ENCODE results near the gene SPX. TPM values are rescaled to one million over a fixed set of nuclear protein-coding genes. Genes with fewer than 3 reads are reported as not detected.
A peak's percentile ranks its signal among the peaks of the same experiment; 100 is the strongest.

Gene SPX
- total and polyA plus RNA-seq, 4 donors: 0.09 to 0.15 TPM; not detected in 2

GRCh38 chr12:21526721-21527345, 737 bp downstream of the SPX start:
- Histone ChIP-seq H3K36me3 (ENCODE audit: control insufficient read depth in 1 of 2, insufficient read depth in 2 of 2, low read length in 1 of 2) (no peaks in the 10 kb centered on the region), H3K9me3 (ENCODE audit: control insufficient read depth, low read length) (peaks cover 2% of the 10 kb centered on the region), H3K27ac (ENCODE audit: low read depth in 1 of 2, low read length in 2 of 2) (no peak overlapping the region), H3K4me3 (ENCODE audit: low read length in 2 of 2) (peak overlapping the region; percentile 28 to 44), H3K4me1 (ENCODE audit: control insufficient read depth in 1 of 2, insufficient read depth in 2 of 2, low read length in 2 of 2) (no peaks in the 10 kb centered on the region), H3K27me3 (ENCODE audit: control insufficient read depth in 1 of 2, insufficient read depth in 2 of 2, low read length in 1 of 2) (no peaks in the 10 kb centered on the region)
- ATAC-seq (ENCODE audit: low FRiP score): no peak
- intact Hi-C loops (cut with DNase I): no loop called here
- no peak for DNase-seq
- WGBS, 2 donors: 33 to 34% methylated on average over 12 of the region's 12 CpGs

GRCh38 chr12:21527451-21528180, 1.5 kb downstream of the SPX start:
- no peaks in the 10 kb centered on the region for H3K4me1 ChIP-seq (ENCODE audit: control insufficient read depth in 1 of 2, insufficient read depth in 2 of 2, low read length in 2 of 2)
- intact Hi-C loops (cut with DNase I): no loop called here
- WGBS, 2 donors: 1% methylated on average over 51 to 57 of the region's 57 CpGs
- no peak overlapping the region for H3K27ac ChIP-seq (ENCODE audit: low read depth in 1 of 2, low read length in 2 of 2)
- peaks cover 2% of the 10 kb centered on the region for H3K9me3 ChIP-seq (ENCODE audit: control insufficient read depth, low read length)
- peak overlapping the region; percentile 28 to 44 for H3K4me3 ChIP-seq (ENCODE audit: low read length in 2 of 2)
- peak; percentile 52 to 87 for DNase-seq
- H3K27me3 ChIP-seq (ENCODE audit: control insufficient read depth in 1 of 2, insufficient read depth in 2 of 2, low read length in 1 of 2): no peaks in the 10 kb centered on the region
- H3K36me3 ChIP-seq (ENCODE audit: control insufficient read depth in 1 of 2, insufficient read depth in 2 of 2, low read length in 1 of 2): no peaks in the 10 kb centered on the region
- peak; percentile 85 for ATAC-seq (ENCODE audit: low FRiP score)

GRCh38 chr12:21528953-21529352, 2.9 kb downstream of the SPX start:
- H3K27ac ChIP-seq (ENCODE audit: low read depth in 1 of 2, low read length in 2 of 2): no peak overlapping the region
- no peaks in the 10 kb centered on the region for H3K4me1 ChIP-seq (ENCODE audit: control insufficient read depth in 1 of 2, insufficient read depth in 2 of 2, low read length in 2 of 2)
- WGBS, 2 donors: 47 to 52% methylated on average over 5 of the region's 5 CpGs
- DNase-seq (no peak), ATAC-seq (ENCODE audit: low FRiP score) (no peak)
- intact Hi-C loops (cut with DNase I): no loop called here
- no peaks in the 10 kb centered on the region for H3K9me3 ChIP-seq (ENCODE audit: control insufficient read depth, low read length)
- no peaks in the 10 kb centered on the region for H3K27me3 ChIP-seq (ENCODE audit: control insufficient read depth in 1 of 2, insufficient read depth in 2 of 2, low read length in 1 of 2)
- H3K4me3 ChIP-seq (ENCODE audit: low read length in 2 of 2): no peak overlapping the region
- no peaks in the 10 kb centered on the region for H3K36me3 ChIP-seq (ENCODE audit: control insufficient read depth in 1 of 2, insufficient read depth in 2 of 2, low read length in 1 of 2)

GRCh38 chr12:21529456-21529855, 3.4 kb downstream of the SPX start:
- DNase-seq (no peak), ATAC-seq (ENCODE audit: low FRiP score) (no peak)
- Histone ChIP-seq H3K4me1 (ENCODE audit: control insufficient read depth in 1 of 2, insufficient read depth in 2 of 2, low read length in 2 of 2) (no peaks in the 10 kb centered on the region), H3K4me3 (ENCODE audit: low read length in 2 of 2) (no peak overlapping the region), H3K27ac (ENCODE audit: low read depth in 1 of 2, low read length in 2 of 2) (no peak overlapping the region), H3K9me3 (ENCODE audit: control insufficient read depth, low read length) (no peaks in the 10 kb centered on the region), H3K36me3 (ENCODE audit: control insufficient read depth in 1 of 2, insufficient read depth in 2 of 2, low read length in 1 of 2) (no peaks in the 10 kb centered on the region), H3K27me3 (ENCODE audit: control insufficient read depth in 1 of 2, insufficient read depth in 2 of 2, low read length in 1 of 2) (no peaks in the 10 kb centered on the region)
- 93 to 94% methylated on average over 2 of the region's 2 CpGs for WGBS, 2 donors
- intact Hi-C loops (cut with DNase I): no loop called here

GRCh38 chr12:21538061-21538653, 12.1 kb downstream of the SPX start:
- H3K9me3 ChIP-seq (ENCODE audit: control insufficient read depth, low read length): no peaks in the 10 kb centered on the region

GRCh38 chr12:21539797-21540196, 13.7 kb downstream of the SPX start:
- DNase-seq (no peak), ATAC-seq (ENCODE audit: low FRiP score) (no peak)
- no peaks in the 10 kb centered on the region for H3K36me3 ChIP-seq (ENCODE audit: control insufficient read depth in 1 of 2, insufficient read depth in 2 of 2, low read length in 1 of 2)
- no peaks in the 10 kb centered on the region for H3K4me1 ChIP-seq (ENCODE audit: control insufficient read depth in 1 of 2, insufficient read depth in 2 of 2, low read length in 2 of 2)
- H3K4me3 ChIP-seq (ENCODE audit: low read length in 2 of 2): no peak overlapping the region
- no peak overlapping the region for H3K27ac ChIP-seq (ENCODE audit: low read depth in 1 of 2, low read length in 2 of 2)
- H3K9me3 ChIP-seq (ENCODE audit: control insufficient read depth, low read length): no peaks in the 10 kb centered on the region
- intact Hi-C loops (cut with DNase I): no loop called here
- no peaks in the 10 kb centered on the region for H3K27me3 ChIP-seq (ENCODE audit: control insufficient read depth in 1 of 2, insufficient read depth in 2 of 2, low read length in 1 of 2)

More at GRCh38 chr12:21538061-21538653, 12.1 kb downstream of the SPX start:
- Histone ChIP-seq H3K36me3 (ENCODE audit: control insufficient read depth in 1 of 2, insufficient read depth in 2 of 2, low read length in 1 of 2) (no peaks in the 10 kb centered on the region), H3K27ac (ENCODE audit: low read depth in 1 of 2, low read length in 2 of 2) (no peak overlapping the region), H3K27me3 (ENCODE audit: control insufficient read depth in 1 of 2, insufficient read depth in 2 of 2, low read length in 1 of 2) (no peaks in the 10 kb centered on the region), H3K4me1 (ENCODE audit: control insufficient read depth in 1 of 2, insufficient read depth in 2 of 2, low read length in 2 of 2) (no peaks in the 10 kb centered on the region), H3K4me3 (ENCODE audit: low read length in 2 of 2) (no peak overlapping the region)
- DNase-seq: no peak
- no peak for ATAC-seq (ENCODE audit: low FRiP score)
- intact Hi-C loops (cut with DNase I): no loop called here
- WGBS, 2 donors: 82 to 87% methylated on average over 5 of the region's 5 CpGs

- Histone ChIP-seq H3K4me1 (ENCODE audit: control insufficient read depth in 1 of 2, insufficient read depth in 2 of 2, low read length in 2 of 2) (no peaks in the 10 kb centered on the region), H3K4me3 (ENCODE audit: low read length in 2 of 2) (no peak overlapping the region), H3K9me3 (ENCODE audit: control insufficient read depth, low read length) (no peaks in the 10 kb centered on the region), H3K27ac (ENCODE audit: low read depth in 1 of 2, low read length in 2 of 2) (no peak overlapping the region), H3K36me3 (ENCODE audit: control insufficient read depth in 1 of 2, insufficient read depth in 2 of 2, low read length in 1 of 2) (no peaks in the 10 kb centered on the region), H3K27me3 (ENCODE audit: control insufficient read depth in 1 of 2, insufficient read depth in 2 of 2, low read length in 1 of 2) (no peaks in the 10 kb centered on the region)
- intact Hi-C loops (cut with DNase I): no loop called here
- no peak for DNase-seq
- no peak for ATAC-seq (ENCODE audit: low FRiP score)
- WGBS, 2 donors: 90 to 94% methylated on average over 6 of the region's 6 CpGs
Observed at GRCh38 chr12:21541773-21542172, 15.7 kb downstream of the SPX start.

- intact Hi-C loops (cut with DNase I): no loop called here
Observed at GRCh38 chr12:21542403-21542802, 16.3 kb downstream of the SPX start.

GRCh38 chr12:21543151-21543550, 17.1 kb downstream of the SPX start:
- H3K4me3 ChIP-seq (ENCODE audit: low read length in 2 of 2): no peak overlapping the region
- ATAC-seq (ENCODE audit: low FRiP score) (no peak), DNase-seq (no peak)
- intact Hi-C loops (cut with DNase I): no loop called here
- no peaks in the 10 kb centered on the region for H3K27me3 ChIP-seq (ENCODE audit: control insufficient read depth in 1 of 2, insufficient read depth in 2 of 2, low read length in 1 of 2)
- no peaks in the 10 kb centered on the region for H3K36me3 ChIP-seq (ENCODE audit: control insufficient read depth in 1 of 2, insufficient read depth in 2 of 2, low read length in 1 of 2)
- no peaks in the 10 kb centered on the region for H3K9me3 ChIP-seq (ENCODE audit: control insufficient read depth, low read length)
- no peaks in the 10 kb centered on the region for H3K4me1 ChIP-seq (ENCODE audit: control insufficient read depth in 1 of 2, insufficient read depth in 2 of 2, low read length in 2 of 2)
- H3K27ac ChIP-seq (ENCODE audit: low read depth in 1 of 2, low read length in 2 of 2): no peak overlapping the region

More at GRCh38 chr12:21542403-21542802, 16.3 kb downstream of the SPX start:
- H3K4me1 ChIP-seq (ENCODE audit: control insufficient read depth in 1 of 2, insufficient read depth in 2 of 2, low read length in 2 of 2): no peaks in the 10 kb centered on the region
- WGBS, 2 donors: 20 to 26% methylated on average over 5 of the region's 5 CpGs
- no peaks in the 10 kb centered on the region for H3K9me3 ChIP-seq (ENCODE audit: control insufficient read depth, low read length)
- H3K27ac ChIP-seq (ENCODE audit: low read depth in 1 of 2, low read length in 2 of 2): no peak overlapping the region
- no peaks in the 10 kb centered on the region for H3K27me3 ChIP-seq (ENCODE audit: control insufficient read depth in 1 of 2, insufficient read depth in 2 of 2, low read length in 1 of 2)
- DNase-seq (no peak), ATAC-seq (ENCODE audit: low FRiP score) (no peak)
- H3K4me3 ChIP-seq (ENCODE audit: low read length in 2 of 2): no peak overlapping the region
- H3K36me3 ChIP-seq (ENCODE audit: control insufficient read depth in 1 of 2, insufficient read depth in 2 of 2, low read length in 1 of 2): no peaks in the 10 kb centered on the region
